ENCODE data around the gene ECSCR.
"Not testable (repeated sequence)": the region's sequence is repeated elsewhere in the genome, so short reads cannot be mapped to it uniquely, and the experiment has no call there.

Gene ECSCR

DNA sequence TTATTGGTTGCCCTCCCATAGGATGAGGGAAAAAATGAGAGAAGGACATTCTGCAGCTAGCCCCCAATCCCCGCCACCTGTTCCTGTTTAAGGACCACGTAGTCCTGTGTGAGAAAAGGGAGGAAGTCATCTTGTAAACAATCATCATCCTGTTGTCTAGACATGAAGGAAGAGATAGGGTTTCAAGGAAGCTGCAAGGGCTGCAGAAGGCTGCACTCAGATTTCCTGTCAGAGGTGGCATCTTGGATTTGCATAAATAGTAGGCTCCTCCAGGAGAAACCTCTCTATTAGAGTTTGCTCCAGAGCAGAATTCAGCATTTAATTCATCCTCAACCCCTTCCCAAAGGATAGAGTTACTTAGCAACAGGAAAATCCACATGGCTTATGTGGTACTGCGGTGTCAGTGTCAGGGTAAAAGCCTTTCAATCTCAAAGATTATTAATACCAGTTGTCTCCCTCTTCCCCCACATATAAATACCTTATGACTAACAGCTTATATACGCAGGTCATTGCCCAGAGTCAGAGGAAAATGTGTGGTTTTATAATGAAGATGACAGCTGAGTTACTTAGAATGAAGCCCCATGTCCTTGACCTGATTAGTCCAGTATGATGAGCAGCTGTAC is 18.6 kb downstream of the ECSCR start:
- DNase-seq, result peak; percentile 23

DNA sequence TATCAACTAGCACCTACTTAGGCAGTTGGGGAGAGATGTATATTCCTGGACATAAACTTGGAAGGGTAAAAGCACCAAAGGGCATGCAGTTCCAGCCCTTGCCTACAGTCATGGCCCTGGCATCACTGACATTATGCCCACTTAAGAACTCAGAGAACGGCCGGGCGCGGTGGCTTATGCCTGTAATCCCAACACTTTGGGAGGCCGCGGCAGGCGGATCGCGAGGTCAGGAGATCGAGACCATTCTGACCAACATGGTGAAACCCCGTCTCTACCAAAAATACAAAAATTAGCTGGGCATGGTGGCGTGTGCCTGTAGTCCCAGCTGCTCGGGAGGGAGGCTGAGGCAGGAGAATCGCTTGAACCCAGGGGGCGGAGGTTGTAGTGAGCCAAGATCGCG is 22.1 kb downstream of the ECSCR start:
- DNase-seq, result not testable (repeated sequence)

DNA sequence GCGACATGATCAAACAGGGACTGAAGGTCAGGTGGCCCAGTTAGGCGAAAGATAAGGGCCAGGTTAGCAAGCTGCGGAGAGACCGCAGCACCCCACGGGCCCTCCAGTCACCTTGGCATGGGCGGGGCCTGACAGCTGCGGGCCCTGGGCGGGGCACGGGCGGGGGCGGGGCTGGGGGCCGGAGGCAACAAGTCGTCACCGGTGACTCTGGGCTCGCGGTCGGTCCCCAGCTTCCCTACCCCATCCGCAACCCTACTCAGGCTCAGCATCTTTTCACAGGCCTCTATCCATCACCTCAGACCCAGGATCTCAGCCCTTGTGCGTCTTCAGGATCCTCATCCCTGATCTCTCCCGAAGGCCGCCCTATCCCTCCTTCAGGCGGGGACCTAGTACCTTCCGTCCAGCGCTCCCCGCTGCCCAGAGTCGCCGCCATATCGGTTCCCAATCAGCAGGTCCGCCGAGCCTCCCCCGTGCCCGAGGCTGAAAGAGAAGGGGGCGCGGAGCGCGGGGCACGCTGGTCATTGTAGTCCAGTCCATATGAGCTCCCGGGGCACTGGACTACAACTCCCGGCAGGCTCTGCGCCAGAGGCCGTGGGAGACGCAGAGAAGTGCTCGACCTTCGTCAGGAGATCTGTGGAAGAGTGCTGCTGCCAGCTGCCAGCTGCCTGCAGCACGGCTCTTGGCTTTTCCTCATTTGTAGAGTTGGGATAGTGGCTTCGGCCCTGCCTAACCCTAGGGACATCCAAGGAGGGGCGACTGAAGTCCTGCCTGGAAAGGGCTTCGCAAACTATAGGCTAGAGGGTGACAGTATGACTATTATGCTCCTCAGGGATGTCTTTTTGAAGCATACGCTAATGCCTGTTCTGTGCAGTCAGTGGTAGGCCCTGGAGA is 23.3 kb downstream of the ECSCR start, which contains the start of gene DNAJC18:
Gene DNAJC18 (minus strand): TSS at position 513 of the 891 bp plus-strand sequence. CDS start 80 bp downstream, at position 433.
- peak; percentile 77 for DNase-seq

DNA sequence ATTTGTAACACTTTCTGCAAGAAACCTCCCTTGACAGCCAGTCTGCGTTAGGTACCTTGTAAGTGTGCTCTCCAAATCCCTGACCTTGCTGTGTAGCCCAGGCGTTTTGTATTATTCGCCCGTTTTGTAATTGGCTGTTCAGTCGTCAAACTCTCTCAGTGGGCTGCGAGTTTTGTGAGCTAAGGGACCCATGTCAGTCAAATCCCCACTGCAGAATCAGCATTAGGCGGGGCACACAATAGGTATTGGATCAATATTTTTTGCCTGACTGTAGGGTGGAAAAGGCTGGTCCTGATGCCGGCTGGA is 23.9 kb downstream of the ECSCR start:
- no peak for DNase-seq

DNA sequence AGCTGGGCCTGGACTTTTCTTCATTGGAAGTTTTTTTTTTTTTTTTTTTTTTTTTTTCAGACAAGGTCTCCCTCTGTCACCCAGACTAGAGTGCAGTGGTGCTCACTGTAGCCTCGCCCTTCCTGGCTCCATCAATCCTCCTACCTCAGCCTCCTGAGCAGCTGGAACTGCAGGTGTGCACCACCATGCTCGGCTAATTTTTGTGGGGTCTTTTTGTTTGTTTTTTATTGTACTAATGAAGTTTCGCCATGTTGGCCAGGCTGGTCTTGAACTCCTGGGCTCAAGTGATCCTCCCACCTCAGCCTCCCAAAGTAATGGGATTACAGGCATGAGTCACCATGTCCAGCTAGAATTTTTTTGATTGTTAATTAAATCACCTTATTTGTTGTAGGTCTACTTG is 26.9 kb downstream of the ECSCR start:
- no peak for DNase-seq

DNA sequence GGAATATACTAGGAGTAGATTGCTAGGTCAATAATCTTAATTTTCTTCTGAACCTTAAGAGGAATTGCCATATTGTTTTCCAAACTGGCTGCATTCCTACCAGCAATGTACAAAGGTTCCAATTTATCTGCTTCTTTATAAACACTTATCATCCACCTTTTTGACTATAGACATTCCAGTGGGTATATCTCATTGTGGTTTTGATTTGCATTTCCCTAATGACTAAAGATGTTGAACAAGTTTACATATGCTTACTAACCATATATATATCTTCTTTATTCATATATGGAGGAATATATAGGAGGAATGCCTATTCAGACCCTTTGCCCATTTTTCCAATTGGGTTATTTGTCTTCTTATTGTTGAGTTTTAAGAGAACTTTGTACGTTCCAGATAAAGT is 30.8 kb downstream of the ECSCR start:
- no peak for DNase-seq

DNA sequence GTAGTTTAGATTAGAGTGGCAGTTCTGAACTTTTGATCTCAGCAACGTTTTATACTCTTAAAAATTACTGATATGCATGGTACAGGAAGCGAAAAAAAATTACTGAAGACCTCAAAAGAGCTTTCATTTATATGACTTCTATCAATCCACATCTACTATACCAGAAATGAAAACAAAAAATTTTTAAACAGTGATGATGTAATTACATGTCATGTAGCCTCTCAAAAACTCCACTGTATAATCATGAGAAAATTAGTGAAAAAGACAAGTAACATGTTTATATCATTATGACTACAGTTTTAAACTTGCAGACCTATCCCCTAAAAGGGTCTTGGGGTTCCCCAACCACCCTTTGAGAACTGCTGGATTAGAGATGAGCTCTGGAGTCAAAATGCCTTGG is 32.5 kb downstream of the ECSCR start:
- DNase-seq, result no peak

DNA sequence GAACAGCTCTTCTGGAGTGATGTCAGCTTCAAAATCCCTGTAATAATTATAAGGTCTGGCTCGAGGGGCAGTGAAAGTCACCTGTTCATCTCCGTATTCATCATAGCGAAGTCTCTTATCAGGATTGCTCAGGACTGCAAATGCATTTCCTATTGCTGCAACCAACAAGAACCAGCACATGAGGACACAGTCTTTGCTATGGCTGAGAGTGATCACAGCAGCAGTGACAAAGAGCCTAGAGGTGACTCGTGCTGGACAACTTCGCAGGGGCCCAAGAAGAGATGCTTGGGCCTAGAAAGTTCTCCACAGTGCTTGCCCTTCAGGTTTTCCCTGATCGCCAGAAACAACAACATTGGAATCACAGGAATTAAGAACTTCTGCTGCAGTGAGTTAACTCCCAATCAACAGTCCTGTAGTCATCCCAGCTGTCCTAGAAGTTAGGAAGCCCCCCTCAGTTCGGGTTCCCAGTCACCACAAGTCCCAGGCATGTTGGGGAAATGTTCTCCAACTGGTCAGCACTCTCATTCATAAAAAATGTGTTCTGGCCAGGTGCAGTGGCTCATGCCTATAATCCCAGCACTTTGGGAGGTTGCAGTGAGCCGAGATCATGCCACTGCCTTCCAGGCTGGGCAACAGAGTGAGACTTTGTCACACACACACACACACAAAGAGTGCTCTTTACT is 36.2 kb downstream of the ECSCR start:
- DNase-seq, result no peak

DNA sequence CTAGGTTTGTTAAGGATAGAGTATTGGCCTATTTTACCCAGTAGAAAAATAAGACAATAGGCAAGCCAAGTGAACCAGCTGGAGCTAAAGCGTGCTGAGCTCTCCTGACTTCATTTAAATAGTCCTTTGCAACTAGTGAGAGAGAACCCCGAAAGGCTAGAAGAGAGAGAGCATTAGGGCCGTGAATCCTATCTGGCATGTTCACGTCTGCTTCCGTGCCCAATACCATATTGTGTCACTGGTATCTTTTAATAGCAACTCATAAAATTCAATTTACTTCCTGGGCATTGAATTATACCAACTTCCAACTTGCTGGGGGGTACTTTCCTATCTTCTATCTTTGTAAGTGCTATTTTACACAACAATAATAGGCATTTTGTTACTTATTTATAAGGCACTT is 37.0 kb downstream of the ECSCR start:
- no peak for DNase-seq

DNA sequence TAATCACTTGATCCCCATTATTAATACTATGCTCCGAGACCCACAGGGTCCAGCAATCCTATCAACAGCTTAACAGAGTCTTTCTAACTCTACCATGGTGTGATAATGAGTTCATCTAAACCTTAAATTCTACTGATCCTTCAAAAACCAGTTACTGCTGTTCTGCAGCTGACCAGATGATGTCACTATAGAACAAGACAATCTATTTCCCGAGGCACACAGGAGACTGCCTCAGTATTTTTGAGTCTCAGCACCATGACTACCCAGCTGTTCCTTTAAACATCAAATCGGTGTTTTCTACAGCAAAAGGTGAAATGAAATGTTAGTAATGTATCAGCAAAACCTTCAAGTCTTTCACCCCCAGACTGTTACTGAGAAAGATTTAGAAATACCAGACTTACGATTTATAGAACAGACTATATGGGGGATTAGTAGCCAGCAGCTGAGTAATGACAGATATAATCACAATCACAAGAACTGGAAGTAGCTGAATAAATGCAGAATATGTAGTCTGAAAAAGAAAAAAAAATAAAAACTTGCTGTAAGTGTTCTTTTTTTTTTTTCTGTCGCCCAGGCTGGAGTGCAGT is 40.1 kb downstream of the ECSCR start:
- peak; percentile 41 for DNase-seq

DNA sequence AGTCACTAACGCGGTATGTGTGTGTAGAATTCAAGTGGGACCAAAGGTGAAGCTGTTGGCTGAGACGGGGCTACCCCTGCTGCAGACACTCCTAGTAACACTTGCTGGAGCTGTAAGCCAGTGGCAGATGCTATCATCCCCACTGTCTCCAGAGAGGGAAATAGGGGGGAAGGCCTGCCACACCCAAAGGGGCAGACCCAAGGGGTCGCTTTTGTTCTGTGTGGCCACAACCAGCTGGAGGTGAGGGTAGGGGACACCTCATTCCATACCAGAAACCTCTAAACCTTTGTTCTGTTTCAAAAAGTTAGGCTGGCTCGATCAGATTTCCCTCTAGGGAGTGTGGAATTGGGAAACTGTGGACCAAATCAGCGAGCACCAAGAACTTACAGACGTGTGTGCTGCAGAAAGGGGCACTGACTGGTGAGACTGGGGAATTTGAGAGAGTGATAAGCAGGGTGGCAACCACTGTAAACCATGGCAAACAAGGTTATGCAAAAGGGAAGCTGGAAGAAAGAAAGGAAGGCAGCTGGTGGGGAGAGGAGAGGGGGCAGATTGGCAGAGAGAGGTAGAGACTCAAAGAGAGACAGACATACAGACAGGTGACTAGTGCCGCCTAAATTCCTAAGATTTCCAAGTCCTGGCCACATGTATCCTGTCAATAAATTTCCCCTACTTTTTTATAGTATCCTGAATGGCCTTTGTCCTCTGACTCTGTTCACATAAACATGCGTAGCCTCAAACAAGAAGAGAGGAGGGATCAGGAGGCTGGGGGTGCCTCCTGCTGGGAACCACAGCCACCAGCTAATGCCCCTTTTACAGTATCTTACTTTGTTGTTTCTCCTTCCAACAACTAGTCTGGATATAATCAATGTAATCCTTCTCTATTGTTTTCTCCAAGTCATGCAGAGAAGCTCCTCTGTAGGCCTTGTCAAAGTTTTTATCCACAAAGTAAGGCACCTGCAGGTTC is 43.0 kb downstream of the ECSCR start:
- no peak for DNase-seq

DNA sequence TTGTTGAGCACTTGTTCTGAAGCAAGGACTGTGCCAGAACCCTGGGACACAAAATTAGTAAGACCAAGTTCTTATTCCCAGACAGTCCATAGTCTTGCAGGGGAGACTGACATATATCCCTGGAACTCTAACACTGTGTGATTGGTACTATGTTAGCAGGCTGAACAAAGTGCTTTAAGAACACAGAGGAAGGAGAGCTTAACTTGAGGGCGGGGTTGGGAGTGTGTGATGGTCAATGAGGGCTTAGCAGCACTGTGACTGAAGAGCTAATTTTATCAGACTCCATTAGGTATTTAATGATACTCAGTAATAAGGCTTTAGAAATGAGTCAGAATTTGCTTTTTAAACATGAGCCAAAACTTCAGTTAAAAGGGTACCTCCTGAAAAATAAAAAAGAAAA is 43.8 kb downstream of the ECSCR start:
- DNase-seq, result no peak

DNA sequence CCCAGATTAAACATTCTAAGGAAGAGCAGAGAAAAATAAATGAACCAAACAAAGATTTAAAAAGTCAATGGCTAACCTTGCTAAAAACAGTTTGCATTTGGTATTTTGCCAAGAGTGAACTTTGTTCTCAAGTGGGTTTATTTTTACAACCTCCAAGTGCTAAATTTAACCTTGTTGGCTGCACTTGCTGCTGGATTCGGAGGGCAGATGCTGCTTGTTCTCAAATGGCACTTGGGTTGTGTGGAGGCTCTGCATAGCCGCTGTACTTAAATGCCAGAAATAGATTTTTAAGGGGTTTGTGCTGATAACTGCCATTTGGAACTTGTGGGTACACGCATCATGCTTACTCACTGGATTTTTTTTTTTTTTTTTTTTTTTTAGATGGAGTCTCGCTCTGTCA is 45.3 kb downstream of the ECSCR start:
- no peak for DNase-seq

DNA sequence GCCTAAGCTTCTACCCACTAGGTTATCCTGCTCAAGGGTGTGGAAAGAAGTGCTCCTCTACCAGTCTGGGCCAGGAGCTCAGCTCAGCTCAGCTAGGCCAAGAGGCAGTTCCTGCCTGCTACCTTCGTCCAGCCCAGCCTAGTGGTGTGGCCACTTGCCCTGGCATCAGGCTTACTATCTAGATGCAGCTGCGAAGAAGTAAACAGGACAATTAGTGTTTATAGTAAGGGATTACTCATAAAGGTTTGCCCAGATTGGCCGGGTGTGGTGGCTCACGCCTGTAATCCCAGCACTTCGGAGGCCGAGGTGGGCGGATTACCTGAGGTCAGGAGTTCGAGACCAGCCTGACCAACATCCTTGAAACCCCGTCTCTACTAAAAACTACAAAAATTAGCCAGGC is 45.9 kb downstream of the ECSCR start:
- no peak for DNase-seq

DNA sequence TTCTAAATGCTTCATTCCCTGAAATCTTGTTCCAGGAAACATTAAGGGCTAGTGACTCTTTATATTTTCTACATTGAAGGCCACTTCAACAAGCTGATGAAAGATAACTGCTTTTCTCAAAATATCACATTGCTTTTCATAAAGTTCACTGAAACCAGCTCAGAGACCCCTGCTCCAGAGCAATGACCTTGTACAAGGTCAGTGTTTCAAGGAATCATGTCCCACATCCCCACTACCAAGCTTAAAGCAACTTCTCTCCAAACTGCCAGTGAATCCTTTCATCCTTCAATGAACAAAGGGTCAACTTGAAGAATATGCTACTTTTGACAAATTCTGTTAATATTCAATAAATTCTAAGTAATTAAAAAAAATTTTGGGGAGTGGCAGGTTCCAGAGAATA is 46.7 kb downstream of the ECSCR start:
- DNase-seq, result no peak

DNA sequence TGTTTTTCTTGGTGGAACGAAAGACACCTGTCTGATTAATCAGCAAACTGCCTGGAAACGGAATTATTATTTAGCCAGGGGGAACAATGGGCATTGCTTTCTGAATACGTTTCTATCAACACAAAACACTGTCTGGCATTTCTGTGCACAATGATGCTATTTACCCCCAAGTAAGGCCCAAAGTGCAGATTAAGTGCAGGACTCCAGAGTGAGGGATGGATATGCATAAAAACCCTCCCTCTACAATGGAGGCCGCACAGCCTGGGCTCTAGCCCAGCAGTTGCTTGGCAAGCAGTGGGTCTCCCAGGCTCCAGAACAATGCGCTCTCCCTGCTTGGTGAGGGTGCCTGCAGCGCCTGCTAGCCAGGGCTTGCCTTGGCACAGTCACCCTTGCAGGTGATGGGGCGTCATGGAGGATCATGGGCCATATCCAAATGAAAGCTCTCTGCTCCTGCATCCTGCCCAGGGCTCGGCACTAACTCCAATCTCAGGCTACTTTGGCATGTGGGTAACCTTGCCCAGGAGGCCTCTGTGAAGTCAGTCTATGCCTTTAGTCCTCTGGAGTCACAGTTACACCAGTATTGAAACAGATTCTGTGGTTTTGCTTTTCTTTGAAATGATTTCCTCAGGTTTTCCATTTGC is 47.2 kb downstream of the ECSCR start:
- DNase-seq, result no peak

DNA sequence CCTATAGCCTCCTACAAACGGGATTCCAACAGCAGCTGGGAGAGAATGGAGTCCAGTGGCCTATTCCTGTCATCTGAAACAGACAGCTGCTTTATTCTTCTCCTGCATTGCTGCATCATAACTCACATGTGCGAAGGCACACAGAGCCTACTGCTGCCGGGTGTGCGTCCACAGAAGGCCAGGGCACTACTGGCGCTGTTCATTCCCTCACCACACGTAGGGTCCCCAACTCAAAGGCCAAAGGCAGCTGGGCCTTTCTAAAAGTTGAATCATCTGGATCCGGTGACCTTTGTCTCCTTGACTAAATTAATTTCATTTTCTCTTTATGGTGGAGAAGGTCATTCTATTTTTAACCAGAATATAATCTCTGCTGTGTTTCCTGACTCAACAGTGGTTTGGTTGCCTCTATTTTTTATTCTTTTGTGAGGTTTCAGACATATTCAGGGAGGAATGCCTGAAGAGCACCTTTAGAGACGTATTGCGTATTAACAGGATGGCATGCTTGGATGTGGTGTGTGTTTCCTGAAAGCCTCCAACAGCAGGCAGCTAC is 47.9 kb downstream of the ECSCR start:
- DNase-seq, result no peak

DNA sequence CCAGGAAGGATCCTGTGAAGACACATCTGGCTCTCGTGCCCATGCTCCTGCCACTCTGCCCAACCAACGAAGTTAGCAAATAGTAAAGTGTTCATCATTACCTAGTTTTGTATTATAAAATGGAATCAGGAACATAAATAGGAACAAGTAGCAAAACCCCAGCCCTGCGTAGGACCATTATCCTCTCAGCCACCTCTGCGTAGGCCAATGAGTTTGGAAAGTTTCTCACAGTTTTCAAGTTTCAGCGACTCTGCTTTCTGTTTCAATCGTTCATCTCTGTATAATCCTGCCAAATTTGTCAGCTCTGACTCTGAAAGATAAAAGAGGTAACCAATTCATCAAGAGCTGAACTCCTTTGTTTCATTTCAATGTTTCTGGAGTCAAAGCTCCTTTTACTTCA is 48.6 kb downstream of the ECSCR start:
- no peak for DNase-seq

DNA sequence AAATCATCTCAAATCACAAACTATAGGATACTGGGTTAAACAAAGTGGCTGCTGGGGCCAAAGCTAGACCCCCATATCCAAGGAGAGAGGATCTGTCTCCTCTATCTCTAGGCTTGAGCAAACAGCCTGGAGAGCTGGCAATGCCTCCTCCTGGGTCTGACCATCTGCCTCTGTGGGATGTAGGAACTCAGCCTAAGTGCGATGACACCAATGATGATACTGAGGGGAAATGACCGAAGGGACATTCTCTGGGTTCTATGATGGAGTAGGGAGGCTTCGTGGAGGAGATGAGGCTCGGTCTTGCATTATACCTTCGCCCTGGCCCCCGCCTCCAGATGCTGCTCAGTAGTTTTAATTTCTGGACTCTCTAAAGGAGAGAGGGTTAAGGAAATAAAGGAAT is 49.4 kb downstream of the ECSCR start:
- DNase-seq, result no peak

DNA sequence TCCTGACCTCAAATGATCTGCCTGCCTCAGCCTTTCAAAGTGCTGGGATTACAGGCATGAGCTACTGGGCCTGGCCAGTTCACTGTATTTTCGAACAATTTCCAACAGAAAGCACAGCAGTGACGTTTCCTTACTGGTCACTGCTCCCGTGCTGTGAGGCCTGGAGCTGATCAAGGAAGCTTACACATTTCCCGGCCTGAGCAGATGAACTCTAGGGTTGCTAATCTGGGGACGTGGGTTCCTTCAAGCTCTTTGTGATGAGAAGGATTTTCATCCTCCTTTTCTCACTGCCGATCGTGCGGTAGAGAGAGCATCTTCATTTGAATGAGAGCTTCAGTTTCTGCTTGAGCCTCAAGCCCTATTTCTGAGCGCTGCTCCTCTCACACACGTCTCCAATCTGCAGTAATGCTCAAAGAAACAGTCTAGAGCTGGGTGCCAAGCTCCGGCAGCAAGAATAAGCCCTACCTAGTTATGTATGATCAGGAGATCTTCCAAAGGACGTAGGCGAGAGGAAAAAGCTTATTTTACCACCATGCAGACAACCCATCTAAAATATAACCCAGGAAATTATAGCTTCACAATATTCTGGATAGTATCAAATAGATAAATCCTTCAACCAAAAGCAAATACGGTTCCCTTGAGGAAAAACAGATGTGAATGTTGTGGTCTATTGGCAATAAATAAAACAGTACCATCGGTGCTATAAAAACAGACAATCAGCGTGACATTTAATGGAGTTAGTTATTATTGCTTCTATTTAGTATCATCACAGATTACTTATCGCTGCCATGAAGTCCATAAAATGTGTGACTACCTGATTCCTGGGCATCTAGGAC is 51.3 kb downstream of the ECSCR start:
- no peak for DNase-seq

Data from NCI-H226 (cell line).